SH-SY5Y (cell line): Measurements from ENCODE around the gene ASCC1.

ENCODE experiments used
- GATA2 ChIP-seq: IDR thresholded peaks from 2 replicates; pipeline ENCODE4 v1.6.1; 2011; ENCODE audit warnings: mild to moderate bottlenecking, low read depth, low read length
- GATA3 ChIP-seq: IDR thresholded peaks from 2 replicates; pipeline ENCODE4 v1.6.1; 2011; ENCODE audit warnings: low read depth, mild to moderate bottlenecking, low read length, moderate library complexity

The ASCC1 gene, protein sequence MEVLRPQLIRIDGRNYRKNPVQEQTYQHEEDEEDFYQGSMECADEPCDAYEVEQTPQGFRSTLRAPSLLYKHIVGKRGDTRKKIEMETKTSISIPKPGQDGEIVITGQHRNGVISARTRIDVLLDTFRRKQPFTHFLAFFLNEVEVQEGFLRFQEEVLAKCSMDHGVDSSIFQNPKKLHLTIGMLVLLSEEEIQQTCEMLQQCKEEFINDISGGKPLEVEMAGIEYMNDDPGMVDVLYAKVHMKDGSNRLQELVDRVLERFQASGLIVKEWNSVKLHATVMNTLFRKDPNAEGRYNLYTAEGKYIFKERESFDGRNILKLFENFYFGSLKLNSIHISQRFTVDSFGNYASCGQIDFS

DNA sequence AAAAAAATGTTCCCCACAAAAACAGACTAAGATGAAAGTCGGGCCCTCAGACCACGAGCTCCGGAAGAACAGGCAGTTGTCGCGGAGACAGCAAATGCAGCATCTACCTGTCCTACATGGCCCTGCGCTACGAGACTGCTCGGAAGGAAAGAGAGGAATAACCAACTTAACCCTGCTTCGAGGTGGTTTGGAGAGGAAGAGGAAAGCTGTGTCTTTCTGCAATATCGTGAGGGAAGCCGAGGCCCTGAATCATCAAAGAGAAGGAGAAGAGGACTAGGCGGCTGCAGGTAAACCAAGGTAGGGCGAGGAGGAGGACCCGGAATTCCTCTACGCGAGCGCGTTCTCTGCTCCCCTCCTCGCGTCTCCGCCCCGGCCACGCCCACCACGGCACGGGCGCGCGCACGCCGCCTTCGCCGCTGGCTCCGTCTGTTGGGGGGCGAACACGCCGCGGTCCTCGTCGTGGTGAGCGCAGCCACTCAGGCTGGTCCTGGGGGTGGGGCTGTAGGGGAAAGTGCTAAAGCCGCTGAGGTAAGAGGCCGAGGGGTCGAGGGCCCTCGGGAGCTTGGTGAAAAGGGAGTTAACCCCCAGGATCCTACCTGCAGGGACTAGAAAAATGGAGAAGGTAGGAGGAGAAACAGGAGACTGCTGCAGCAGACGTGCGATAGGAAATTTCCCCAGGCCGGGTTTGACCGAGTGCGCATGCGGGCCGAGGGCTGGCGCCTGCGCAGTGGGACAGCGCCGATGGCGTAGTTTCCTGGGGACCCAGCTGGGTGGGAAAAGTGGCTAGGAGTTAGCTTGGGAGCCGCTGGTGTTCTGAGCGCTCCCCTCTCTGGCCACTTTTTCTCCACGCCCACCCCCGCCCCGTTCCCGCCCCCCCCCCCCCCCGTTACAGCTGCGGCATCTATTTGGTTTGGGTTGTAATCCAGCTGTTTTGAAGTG is at the start of gene ASCC1, which contains the start of gene ANAPC16:
Gene ASCC1, minus strand, starts transcription at position 666 of the 939 bp plus-strand sequence. CDS start 2,978 bp downstream, outside the sequence.
Gene ANAPC16, plus strand, starts transcription at position 402 of the 939 bp plus-strand sequence. CDS start 7,903 bp downstream, outside the sequence.
- no peak for TF ChIP-seq GATA3
- TF ChIP-seq GATA2 = peak; percentile 25; the same call in 1 of the 2 replicates

DNA sequence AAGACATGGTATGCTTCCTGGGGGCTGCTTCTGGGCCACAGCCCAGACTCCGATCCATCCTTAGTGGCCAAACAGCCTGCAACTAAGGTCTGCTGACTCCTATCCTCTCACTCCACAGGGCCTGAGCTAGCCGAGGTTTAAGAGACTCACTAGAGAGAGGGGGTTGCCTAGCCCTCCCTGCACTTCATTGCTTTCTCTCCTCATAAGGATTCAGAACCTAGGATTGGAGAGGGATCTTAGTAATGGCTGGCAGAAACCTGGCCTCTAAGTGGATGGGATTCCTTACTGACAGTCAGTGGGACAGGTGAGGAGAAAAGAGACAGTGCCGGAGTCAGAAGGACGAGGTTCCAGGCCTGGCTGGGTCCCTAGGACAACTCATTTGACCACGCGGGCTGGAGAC is 49.4 kb upstream of the ASCC1 start:
- no peak for TF ChIP-seq GATA2
- TF ChIP-seq GATA3 = no peak

DNA sequence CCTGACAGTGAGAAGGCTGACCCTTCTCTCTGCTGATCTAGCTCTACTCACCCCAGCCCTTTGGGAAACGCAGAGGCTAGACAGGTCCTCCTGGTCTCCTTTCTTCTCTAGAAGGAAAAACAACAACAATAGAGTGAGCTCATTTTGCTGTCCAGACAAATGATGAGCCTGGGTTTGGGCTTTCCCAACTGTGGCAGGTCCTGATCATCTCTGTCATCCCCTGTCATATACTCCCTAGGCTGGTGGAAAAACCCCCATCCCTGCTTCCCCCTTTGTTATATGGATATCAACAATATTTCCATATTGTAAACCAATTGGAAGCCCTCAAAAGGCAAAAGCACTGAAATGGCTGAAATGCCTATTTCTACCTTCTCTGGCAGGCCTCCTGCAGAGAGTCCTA is 48.5 kb upstream of the ASCC1 start:
- TF ChIP-seq GATA3 (no peak), GATA2 (no peak)

DNA sequence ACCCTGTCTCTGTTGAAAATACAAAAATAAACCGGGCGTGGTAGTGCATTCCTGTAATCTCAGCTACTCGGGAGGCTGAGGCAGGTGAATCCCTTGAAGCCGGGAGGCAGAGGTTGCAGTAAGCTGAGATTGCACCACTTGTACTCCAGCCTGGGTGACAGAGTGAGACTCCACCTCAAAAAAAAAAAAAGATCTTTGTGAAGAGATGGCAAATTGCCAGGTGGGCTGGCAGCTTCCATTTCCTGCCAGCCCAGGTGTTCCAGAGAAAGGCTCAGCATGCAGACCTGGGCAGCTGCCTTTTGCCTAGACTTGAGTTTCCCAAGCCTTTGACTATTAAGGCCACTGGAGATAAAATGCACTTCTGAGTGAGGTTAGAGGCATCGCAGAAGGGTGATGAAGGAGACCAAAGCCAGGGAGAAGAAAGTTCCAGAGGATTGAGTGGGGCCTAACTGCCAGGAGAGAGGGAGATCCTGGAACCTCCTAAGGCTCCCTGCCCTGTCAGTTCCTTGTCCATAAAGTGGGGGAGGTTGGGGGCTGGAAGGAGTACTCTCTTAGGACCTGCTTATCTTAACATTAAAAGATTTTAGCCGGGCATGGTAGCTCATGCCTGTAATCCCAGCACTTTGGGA is 47.7 kb upstream of the ASCC1 start:
- TF ChIP-seq GATA3 (no peak), GATA2 (no peak)

DNA sequence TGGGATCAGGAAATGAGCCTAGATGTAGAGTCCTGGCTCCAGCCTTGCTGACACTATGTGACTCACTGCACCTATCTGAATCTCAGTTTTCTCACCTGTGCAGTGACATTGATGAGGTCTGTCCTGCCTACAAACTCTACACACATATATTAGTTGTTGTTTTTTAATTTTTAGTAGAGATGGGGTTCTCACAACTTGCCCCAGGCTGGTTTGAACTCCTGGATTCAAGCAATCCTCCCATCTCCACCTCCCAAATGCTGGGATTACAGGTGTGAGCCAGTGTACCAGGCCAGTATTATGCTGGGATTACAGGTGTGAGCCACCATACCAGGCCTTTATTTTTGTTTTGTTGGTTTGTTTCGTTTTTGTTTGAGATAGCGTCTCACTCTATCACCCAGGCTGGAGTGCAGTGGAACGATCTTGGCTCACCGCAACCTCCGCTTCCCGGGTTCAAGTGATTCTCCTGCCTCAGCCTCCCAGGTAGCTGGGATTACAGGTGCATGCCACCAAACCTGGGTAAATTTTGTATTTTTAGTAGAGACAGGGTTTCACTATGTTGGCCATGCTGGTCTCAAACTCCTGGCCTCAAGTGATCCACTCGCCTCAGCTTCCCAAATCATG is 45.8 kb upstream of the ASCC1 start:
- TF ChIP-seq GATA2 (no peak), GATA3 (no peak)

DNA sequence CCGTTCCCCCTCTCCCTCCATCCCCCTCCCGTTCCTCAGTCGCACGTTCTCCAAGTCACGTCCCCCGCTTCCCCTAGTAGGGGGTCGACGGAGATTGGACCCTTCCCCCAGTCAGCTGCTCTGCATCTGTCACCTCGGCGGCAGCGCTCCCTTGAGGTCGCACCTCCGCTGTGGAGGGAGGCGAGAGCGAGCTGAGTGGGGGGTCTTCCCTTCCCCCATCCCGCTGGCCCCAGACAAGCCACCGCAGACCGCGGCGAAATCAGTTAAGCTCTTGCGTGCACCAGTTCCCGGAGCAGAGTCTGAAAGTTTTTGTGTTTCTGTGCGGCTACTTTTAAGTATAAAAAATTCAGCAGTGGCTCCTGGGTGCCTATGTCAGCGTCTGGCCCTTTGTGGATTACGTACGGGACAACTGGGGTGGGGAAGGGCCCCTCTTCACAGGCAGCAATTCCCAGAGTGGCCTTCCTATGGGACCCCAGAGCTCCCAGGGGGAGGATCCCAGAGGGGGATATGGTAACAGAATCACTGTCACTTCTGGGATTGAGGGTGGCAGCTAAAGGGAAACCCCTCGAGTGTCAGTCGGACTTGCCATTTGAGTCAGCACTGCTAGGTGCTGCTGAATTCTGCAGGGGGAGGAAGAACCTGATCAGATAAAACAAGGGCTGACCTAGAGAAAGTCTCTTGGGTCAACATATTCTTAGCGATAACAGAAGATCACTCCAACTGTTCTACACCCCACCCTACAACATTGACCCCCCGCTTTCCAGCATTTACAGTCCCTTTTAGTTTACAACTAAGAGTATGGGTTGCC is 45.1 kb upstream of the ASCC1 start:
- TF ChIP-seq GATA2 (no peak), GATA3 (no peak)

DNA sequence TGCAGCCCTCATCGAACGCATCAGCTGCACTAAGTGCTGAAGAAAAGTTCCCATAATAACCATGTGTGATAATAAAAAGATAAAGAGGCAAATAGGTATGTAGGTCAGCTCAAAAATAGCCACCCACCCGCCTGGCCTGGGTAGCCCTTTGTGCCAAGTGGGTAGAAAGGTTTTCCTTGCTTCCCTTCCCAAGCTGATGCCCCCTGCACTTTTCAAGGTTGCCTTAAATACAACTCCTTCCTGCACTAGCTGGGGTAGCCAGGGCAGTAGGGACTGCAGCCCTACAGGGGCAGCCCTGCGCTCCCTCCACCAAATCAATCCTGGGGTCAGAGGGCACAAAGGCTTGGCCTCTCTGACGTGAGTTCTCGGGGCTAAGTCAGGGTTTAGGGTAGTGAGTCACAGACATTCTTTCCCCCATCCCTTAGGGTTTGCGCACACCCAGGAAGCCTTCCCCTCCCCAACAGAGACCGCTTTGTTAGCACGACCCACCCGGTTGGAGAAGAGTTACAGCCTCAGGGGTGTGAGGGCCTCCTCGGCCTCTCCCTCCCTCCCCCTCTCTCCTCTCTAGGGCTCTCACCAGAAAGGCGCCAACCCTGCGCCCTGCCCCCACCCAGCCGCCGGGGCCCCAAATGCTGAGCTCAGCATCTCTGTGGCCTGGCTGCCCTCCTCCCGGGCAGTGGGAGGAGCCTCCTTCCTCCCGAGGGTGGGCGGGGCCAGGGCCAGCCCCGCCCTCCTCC is 44.3 kb upstream of the ASCC1 start:
- TF ChIP-seq GATA3 = no peak
- TF ChIP-seq GATA2 = no peak

DNA sequence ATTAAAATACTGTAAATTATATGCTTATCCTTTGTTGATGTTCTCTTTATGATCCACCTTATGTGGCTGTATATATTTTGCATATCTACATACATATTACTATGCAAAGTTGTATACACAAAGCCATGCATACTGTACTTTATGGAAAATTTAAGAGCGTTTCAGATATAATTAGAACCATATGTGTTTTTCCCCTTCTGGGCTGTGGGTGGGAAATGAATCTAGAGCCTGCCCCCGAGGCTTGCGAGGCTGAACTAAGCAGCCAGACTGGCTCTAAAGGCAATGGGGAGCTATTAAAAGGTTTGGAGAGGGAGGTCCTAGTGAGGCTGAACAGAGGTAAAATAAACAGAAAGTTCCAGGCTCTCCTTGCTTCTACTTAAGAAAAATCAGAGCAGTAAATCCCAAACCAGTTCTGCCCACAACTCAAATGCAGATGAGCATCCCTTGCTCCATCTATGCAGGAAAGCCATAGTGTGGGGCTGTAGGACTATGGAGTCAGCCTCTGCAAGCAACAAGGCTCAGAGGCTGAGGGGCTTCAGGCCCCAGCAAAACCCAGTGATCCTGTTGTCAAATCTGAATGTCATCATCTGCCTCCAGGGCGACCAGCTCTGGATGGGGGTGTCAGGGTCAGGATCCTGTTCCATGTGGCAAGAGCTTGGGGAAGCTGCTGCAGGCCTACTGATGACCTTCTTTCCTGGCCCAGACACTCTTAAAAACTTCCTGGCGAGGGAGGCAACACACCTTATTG is 43.6 kb upstream of the ASCC1 start:
- TF ChIP-seq GATA3 = no peak
- TF ChIP-seq GATA2 = peak; percentile 41; the same call in 1 of the 2 replicates

DNA sequence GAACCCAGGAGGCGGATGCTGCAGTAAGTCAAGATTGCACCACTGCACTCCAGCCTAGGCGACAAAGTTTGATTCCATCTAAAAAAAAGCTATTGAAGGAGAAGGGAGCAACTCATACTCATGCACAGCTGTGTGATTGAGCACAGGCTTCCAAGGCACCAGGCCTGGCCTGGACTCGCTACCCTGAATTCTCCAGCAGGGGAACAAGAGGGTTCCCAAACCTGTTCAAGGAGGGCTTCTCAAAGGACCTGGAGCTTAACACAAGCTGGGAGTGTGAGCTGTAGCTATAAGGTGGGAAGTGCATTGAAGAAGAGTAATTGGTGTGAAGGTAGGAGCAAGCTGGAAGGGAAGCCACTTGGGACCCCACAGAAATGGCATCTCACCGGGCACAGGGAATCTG is 42.5 kb upstream of the ASCC1 start:
- TF ChIP-seq GATA2 (no peak), GATA3 (no peak)

DNA sequence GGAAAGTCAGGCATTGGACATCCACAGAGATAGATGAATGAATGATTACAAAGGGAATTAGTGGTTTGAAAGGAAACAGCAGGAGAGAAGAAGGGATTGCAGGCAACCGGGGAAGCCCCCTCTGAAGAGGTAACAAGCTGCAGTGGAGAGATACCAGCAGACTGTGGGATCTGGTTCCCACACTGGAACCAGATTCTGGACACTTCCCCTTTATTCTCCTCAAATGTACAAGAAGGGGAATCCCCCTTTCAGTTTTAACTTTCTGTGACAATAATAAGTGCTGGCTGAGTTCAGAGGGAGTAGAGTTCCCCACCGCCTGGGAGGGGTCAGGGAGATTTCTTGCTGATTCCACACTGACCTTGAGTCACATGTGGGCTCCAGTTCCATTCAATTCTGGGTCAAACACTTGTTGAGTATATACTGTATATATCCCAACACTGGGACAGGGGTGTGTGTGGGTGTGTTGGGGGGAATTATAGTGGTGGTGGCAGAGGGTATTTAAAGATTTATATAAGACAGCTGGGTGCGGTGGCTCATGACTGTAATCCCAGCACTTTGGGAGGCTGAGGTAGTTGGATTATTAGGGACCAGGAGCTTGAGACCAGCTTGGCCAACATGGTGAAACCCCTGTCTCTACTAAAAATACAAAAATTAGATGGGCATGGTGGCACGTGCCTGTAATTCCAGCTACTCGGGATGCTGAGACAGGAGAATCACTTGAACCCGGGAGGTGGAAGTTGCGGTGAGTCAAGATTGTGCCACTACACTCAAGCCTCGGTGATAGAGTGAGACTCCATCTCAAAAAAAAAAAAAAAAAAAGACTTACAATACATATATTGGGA is 41.2 kb upstream of the ASCC1 start:
- no peak for TF ChIP-seq GATA3
- TF ChIP-seq GATA2 = no peak

DNA sequence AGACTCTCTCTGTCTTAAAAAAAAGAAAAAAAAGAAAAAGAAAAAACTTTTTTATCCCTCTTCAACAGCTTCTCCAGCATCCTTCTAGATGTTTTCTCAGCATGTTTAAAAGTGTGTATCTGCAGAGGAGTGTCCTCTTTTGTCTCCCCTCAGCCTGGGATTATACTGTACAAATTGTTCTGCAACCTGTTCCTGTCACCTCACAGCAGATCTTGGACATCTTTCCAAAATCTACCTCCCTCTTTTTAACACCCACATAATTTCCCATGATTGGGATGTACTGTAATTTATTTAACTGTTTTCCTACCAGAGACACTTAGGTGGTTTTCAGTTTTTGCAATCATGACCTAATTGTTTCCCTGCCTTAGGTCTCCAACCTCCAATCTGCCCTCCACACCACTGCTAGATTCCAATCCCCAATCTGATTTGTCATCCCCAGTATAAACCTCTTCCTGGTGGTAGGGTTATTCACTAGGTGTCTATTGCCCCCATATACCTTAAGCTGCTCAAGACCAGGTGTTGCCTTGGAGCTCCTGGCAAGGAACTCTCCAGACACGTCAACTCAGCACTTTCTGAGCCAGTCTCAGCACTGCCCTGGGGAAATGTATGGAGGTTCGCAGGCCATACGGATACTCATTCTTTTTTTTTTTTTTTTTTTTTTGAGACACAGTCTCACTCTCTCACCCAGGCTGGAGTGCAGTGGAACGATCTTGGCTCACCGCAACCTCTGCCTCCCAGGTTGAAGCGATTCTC is 40.1 kb upstream of the ASCC1 start:
- no peak for TF ChIP-seq GATA2
- no peak for TF ChIP-seq GATA3
